SU-DHL-6 (cell line): Measurements from ENCODE around the gene PTPRH.

Experiments
- CTCF ChIP-seq: fragments of 200-600 bp; sonication (generic); IDR thresholded peaks from one replicate; pipeline ENCODE4 v1.5.1; 2017; ENCODE audit warnings: antibody characterized with exemption, mild to moderate bottlenecking, low read length, moderate library complexity; ENCODE audit not compliant: insufficient read depth, poor library complexity, severe bottlenecking
- EZH2phosphoT487 ChIP-seq: fragments of 200-600 bp; sonication (generic), shearing (Covaris generic); conservative IDR thresholded peaks from 2 replicates; pipeline ENCODE4 v1.6.1; 2018; ENCODE audit warnings: mild to moderate bottlenecking, antibody characterized with exemption, low read length, moderate library complexity, mixed read lengths

GRCh38 chr19:55255618-55256423, 46.5 kb upstream of the PTPRH start:
- TF ChIP-seq CTCF, result no peak
- no peak for TF ChIP-seq EZH2phosphoT487
